ENCODE measurements around the gene VSIG4.

The VSIG4 gene

DNA sequence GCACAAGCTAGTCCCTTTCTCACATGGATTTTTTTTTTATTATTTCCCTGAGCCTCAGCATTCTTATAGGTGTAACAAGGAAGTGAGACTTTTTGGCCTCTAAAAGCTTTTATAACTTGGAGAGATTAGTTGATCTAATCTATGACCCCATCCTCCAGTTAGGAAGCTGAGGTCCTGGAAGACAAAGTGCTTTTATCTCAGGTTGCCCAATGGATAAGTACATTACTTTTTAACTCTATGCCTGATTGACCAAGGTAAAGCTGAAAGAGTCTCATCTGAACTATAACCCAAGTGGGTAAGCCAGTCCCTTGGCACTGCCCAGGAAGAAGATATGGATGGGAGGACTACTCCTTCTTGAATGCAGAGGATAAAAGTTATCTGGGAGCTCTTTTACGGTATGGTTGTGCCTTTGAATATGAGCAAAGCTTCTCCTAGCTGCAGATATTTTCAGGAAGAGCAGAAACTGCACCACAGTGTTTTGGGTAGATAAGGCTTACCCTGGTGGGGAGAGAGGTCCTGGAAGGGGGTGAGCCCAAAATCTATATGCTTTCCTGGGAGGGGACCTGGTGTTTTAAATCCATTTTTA, 40.2 kb downstream of the VSIG4 start:
- POLR2A ChIA-PET: no interaction called here

DNA sequence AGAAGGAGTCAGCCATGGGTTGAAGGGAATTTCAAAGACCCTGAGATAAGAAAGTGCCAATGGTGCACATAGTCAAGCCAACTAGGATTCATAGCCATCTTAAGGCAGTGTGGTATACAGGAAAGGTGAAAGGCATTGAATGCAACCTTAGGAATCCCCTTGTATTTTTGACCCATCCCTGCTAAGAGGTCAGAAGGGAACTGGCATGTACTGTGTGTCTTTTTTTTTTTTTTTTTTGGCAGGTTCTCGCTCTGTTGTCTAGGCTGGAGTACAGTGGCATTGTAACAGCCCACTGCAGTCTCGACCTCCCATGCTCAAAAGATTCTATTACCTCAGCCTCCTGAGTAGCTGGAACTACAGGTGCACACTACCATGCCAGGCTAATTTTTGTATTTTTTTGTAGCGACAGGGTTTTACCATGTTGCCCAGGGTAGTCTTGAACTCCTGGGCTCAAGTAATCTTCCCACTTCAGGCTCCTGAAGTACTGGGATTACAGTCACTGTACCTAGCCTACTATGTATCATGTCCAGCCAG, 40.8 kb downstream of the VSIG4 start:
- ChIA-PET POLR2A (no interaction called here), CTCF (interaction anchor here (1.1 to 3.8 kb wide), 6 partner anchors 9 to 402 kb away, joined by 3 to 9 read pairs (median 4); no protein-coding TSS in a partner anchor)
- no peak for TF ChIP-seq CTCF (IDR thresholded peaks at IDR 0.05; ENCODE audit: control extremely low read depth, extremely low read depth, low read depth, missing control alignments)
- no peak for DNase-seq (ENCODE audit: extremely low spot score)

More for the DNA sequence above, 40.2 kb downstream of the VSIG4 start:
- CTCF ChIA-PET: interaction anchor here (0.6 to 3.6 kb wide), 6 partner anchors 9 to 403 kb away, joined by 3 to 9 read pairs (median 4); no protein-coding TSS in a partner anchor
- no peak for DNase-seq (ENCODE audit: extremely low spot score)
- TF ChIP-seq CTCF (IDR thresholded peaks at IDR 0.05; ENCODE audit: control extremely low read depth, extremely low read depth, low read depth, missing control alignments): no peak

DNA sequence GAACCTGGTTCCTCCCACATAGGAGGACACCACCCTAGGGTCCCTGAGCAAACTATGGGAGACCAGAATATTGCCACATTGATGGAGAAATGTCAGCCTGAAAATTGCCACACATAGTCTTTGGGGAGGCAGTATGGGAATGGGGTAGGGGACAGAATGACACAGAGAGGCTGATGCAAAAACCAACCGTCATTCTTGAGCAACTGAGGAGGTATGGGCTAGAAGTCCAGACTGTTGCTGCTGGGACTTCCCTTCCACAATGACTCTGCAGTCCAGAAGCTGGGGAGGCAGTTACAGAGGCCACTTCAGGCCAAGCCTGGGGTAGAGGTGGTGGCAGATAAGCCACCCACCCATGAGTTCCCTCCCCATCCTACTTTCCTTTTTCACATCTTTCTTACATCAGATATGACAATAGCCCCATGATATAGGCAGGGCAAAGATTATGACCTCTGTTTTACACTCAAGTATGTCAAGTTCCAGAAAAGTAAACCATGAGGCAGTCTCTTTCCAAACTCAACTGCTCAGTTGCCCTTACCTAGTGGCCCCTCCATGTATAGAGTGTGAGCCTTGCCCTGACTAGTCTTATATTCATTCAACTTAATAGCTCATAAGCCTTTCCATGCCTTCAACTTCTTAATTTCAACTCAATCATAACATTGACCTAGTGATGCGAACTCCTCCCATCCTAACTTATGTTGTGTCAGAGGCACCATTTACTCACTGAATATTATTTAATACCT, 41.7 kb downstream of the VSIG4 start:
- no peak for DNase-seq (ENCODE audit: extremely low spot score)
- POLR2A ChIA-PET: no interaction called here
- CTCF ChIA-PET: interaction anchor here (1.2 to 3.8 kb wide), 5 partner anchors 10 to 401 kb away, joined by 3 to 9 read pairs (median 5); no protein-coding TSS in a partner anchor
- no peak for TF ChIP-seq CTCF (IDR thresholded peaks at IDR 0.05; ENCODE audit: control extremely low read depth, extremely low read depth, low read depth, missing control alignments)

- POLR2A ChIA-PET: no interaction called here
- CTCF ChIA-PET: interaction anchor here (1.6 to 1.9 kb wide), 3 partner anchors 9 to 11 kb away, joined by 3 to 5 read pairs (median 4); no protein-coding TSS in a partner anchor
- TF ChIP-seq CTCF (IDR thresholded peaks at IDR 0.05; ENCODE audit: control extremely low read depth, extremely low read depth, low read depth, missing control alignments): no peak
- no peak for DNase-seq (ENCODE audit: extremely low spot score)
Measured at GRCh38 chrX:65994519-65995506, 45.1 kb downstream of the VSIG4 start.

DNA sequence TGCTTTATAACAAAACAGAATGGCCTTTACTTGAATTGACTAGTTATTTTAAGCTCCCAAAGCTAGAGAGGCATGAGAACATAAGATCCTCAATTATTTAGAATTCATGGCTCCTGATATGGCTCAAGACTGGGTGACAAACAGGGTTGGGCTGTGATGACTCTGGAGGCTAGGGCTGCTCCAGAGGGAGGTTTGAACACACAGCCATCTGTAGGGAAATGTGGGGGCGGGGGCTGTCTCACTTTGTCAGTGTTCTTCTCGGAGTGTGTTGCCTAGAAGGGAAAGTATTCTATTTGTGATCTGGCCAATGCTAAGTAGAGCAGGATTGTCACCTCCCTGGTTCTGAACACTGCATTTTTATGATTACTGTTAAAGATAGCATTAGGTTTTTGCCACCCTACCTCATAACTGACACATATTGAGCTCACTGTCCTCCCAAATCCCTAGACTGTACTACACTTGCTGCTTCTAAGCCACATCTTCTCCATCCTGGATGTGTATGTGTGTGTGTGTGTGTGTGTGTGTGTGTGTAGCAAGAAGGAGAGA, 45.9 kb downstream of the VSIG4 start:
- ChIA-PET CTCF (interaction anchor here (1.6 to 1.9 kb wide), 3 partner anchors 8 to 12 kb away, joined by 3 to 5 read pairs (median 4); no protein-coding TSS in a partner anchor), POLR2A (no interaction called here)
- no peak for DNase-seq (ENCODE audit: extremely low spot score)
- no peak for TF ChIP-seq CTCF (IDR thresholded peaks at IDR 0.05; ENCODE audit: control extremely low read depth, extremely low read depth, low read depth, missing control alignments)
